PC-9 (cell line): Measurements from ENCODE around the gene PIGR. TPM values are rescaled to one million over a fixed set of nuclear protein-coding genes. Genes with fewer than 3 reads are reported as not detected.

Experiments
- BruUV-seq: library from RNA; stranded (reverse); fragments of 400-500 nt; replicated peaks from 2 replicates; lab custom pipeline; 2021; lab: Mats Ljungman, UMichigan
- CTCF ChIA-PET: fragments of 300-600 bp; sonication (Branson Sonifier 250); formaldehyde crosslinking; loops from one replicate; lab custom pipeline; 2022; ENCODE audit warnings: antibody characterized with exemption; lab: Charles Lee
- POLR2A ChIA-PET: fragments of 300-600 bp; sonication (Branson Sonifier 250); formaldehyde crosslinking; loops from one replicate; lab custom pipeline; 2022; ENCODE audit warnings: antibody characterized with exemption; ENCODE audit not compliant: unreplicated experiment; lab: Charles Lee
- DNase-seq, 2 experiments: peaks; one replicate each; pipeline versions ENCODE4 v3.0.0 to v3.0.0-alpha.2; 2015 to 2022; ENCODE audit warnings: mixed read lengths in 1 of 2
- H2AFZ ChIP-seq: fragments of 200-600 bp; sonication (generic); 2 replicates; pipeline ENCODE4 v1.8.1; 2017; ENCODE audit warnings: antibody characterized with exemption
- H3F3A ChIP-seq: fragments of 200-600 bp; sonication (generic); 2 replicates; pipeline ENCODE4 v1.8.1; 2017; ENCODE audit warnings: antibody characterized with exemption, mild to moderate bottlenecking, low read depth; ENCODE audit not compliant: insufficient read depth
- H3K27ac ChIP-seq: fragments of 200-600 bp; sonication (generic); 2 replicates; pipeline ENCODE4 v1.6.1; 2016; ENCODE audit warnings: mixed run types
- H3K27me3 ChIP-seq: fragments of 200-600 bp; sonication (generic); 2 replicates; pipeline ENCODE4 v1.6.1; 2016; ENCODE audit warnings: low read depth, mixed run types; ENCODE audit not compliant: insufficient read depth
- H3K36me3 ChIP-seq: fragments of 200-600 bp; sonication (generic); 2 replicates; pipeline ENCODE4 v1.6.1; 2016; ENCODE audit warnings: low read depth, mixed run types
- H3K4me1 ChIP-seq: fragments of 200-600 bp; sonication (generic); replicated peaks from 2 replicates; pipeline ENCODE4 v1.6.1; 2016; ENCODE audit warnings: mixed run types; ENCODE audit not compliant: insufficient read depth
- H3K4me2 ChIP-seq: fragments of 200-600 bp; sonication (generic); 2 replicates; pipeline ENCODE4 v1.6.1; 2017; ENCODE audit warnings: mixed run types
- H3K4me3 ChIP-seq: fragments of 200-600 bp; sonication (generic); 2 replicates; pipeline ENCODE4 v1.6.1; 2016; ENCODE audit warnings: mixed run types
- H3K79me2 ChIP-seq: fragments of 200-600 bp; sonication (generic); 2 replicates; pipeline ENCODE4 v1.6.1; 2017; ENCODE audit warnings: low read depth, mixed run types
- H3K9me2 ChIP-seq: fragments of 200-600 bp; sonication (generic); 2 replicates; pipeline ENCODE4 v1.8.1; 2017; ENCODE audit warnings: mild to moderate bottlenecking; ENCODE audit not compliant: insufficient read depth
- H3K9me3 ChIP-seq: fragments of 200-600 bp; sonication (generic); 2 replicates; pipeline ENCODE4 v1.8.1; 2016; ENCODE audit warnings: low read depth; ENCODE audit not compliant: insufficient read depth
- H4K20me1 ChIP-seq: fragments of 200-600 bp; sonication (generic); 2 replicates; pipeline ENCODE4 v1.8.1; 2017; ENCODE audit not compliant: insufficient read depth
- EZH2 ChIP-seq: fragments of 200-600 bp; sonication (generic); IDR thresholded peaks from 2 replicates; pipeline ENCODE4 v1.8.0; 2017; ENCODE audit warnings: antibody characterized with exemption, low read depth
- intact Hi-C: fragments of 100-400 bp; cut with micrococcal nuclease; formaldehyde crosslinking; loops from one replicate; pipeline ENCODE4 v1.10.0; 2022; ENCODE audit not compliant: unreplicated experiment
- total RNA-seq: library from RNA; stranded (reverse); gene quantifications from 2 replicates; pipeline ENCODE4 v1.2.3, GENCODE V29; 2021
- TF ChIP-seq, protein P1 (sequence below): fragments of 200-600 bp; sonication (generic); conservative IDR thresholded peaks from 2 replicates; pipeline ENCODE4 v1.6.1; 2017; ENCODE audit warnings: mixed run types, antibody characterized with exemption, mild to moderate bottlenecking, moderate library complexity

PIGR gene
- total RNA-seq, 1 experiment from 2014 or later, result not detected

DNA sequence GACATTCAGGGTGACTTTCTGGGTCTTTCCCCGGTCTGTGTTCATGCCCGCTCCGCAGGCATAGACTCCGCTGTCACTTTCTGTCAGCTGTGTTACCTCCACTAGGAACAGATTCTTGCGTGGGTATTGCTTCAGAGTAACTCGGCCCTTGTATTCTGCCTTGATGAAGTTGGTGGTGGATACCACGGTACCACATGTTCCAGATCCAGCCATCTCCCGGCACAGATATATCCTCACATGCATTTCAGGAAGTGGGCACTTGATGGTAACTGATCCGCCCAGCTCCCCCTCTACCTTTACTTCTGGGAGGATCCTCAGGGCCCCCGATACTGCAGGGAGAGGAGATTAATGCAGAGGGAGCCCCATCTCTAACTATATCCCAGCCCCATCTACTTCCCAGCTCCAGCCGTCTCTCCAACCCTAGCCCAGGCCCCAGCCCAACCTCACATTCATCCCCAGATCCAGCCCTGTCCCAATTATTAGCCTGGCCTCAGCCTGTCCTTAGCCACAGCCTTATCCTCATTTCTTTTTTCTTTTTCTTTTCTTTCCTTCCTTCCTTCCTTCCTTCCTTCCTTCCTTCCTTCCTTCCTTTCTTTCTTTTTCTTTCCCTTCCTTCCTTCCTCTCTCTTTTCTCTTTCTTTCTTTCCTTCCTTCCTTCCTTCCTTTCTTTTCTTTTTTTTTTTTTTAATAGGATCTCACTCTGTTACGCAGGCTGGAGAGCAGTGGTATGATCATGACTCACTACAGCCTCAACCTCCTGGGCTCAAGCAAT, 32.3 kb downstream of the PIGR start:
- ChIA-PET CTCF (no interaction called here), POLR2A (no interaction called here)
- no peak for TF ChIP-seq EZH2
- TF ChIP-seq, protein P1, sequence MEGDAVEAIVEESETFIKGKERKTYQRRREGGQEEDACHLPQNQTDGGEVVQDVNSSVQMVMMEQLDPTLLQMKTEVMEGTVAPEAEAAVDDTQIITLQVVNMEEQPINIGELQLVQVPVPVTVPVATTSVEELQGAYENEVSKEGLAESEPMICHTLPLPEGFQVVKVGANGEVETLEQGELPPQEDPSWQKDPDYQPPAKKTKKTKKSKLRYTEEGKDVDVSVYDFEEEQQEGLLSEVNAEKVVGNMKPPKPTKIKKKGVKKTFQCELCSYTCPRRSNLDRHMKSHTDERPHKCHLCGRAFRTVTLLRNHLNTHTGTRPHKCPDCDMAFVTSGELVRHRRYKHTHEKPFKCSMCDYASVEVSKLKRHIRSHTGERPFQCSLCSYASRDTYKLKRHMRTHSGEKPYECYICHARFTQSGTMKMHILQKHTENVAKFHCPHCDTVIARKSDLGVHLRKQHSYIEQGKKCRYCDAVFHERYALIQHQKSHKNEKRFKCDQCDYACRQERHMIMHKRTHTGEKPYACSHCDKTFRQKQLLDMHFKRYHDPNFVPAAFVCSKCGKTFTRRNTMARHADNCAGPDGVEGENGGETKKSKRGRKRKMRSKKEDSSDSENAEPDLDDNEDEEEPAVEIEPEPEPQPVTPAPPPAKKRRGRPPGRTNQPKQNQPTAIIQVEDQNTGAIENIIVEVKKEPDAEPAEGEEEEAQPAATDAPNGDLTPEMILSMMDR, result no peak
- no peak for DNase-seq
- Histone ChIP-seq H3K27me3 (no peaks in the 10 kb centered on the region), H2AFZ (no peak overlapping the region), H3K4me2 (no peak overlapping the region), H3K4me3 (no peak overlapping the region), H3K9me3 (no peaks in the 10 kb centered on the region), H3K9me2 (no peaks in the 10 kb centered on the region), H3F3A (peaks cover 13% of the 10 kb centered on the region; the same call in 1 of the 2 replicates), H3K79me2 (no peaks in the 10 kb centered on the region), H3K27ac (no peak overlapping the region), H3K36me3 (no peaks in the 10 kb centered on the region), H3K4me1 (peaks cover under 1% of the 10 kb centered on the region), H4K20me1 (no peaks in the 10 kb centered on the region)
- no TSS peak for BruUV-seq
- intact Hi-C loops, result loop anchor here (2.0 to 5.0 kb wide), 10 partner anchors 69 to 583 kb away; partner anchors contain the start of gene CR1

DNA sequence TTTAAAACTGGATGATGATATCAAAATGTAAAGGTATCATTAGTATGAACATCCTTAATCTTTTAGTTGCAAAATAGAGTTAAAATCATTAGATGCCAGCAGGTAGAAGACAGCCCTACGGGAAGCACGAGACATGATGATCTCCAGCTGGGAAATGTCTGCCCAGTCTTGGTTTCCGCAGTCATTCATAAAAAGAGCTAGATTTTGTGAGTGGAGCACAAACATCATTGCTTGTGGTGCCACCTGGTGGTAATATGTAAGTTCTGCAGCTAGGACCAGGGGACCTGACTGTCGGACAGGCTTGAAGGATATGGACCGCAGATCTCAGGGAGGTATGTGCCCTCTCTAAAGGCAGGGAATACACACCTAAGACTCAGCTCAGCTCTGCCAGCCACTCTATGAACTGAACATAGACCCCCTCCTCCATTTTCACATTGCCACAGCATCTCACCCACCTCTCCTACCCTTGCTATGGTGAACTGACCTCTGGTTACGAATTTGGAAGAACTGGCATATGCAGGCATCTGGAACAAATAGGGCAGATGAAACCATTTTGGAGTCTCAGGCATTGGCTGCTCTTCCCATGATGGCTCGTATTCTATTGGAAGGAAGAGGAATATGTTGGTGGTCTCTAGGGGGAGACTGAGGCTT, 33.7 kb downstream of the PIGR start:
- intact Hi-C loops, result loop anchor here (1.0 to 5.0 kb wide), 13 partner anchors 70 to 585 kb away; partner anchors contain the start of gene CR1
- no peak overlapping the region for H2AFZ ChIP-seq
- H3K4me2 ChIP-seq, result no peak overlapping the region
- peaks cover 20% of the 10 kb centered on the region; the same call in 1 of the 2 replicates for H3F3A ChIP-seq
- no TSS peak for BruUV-seq
- CTCF ChIA-PET, result interaction anchor here (0.6 to 1.4 kb wide), 15 partner anchors 48 to 587 kb away, joined by 3 to 10 read pairs (median 4); partner anchors contain the start of genes C1orf116, DYRK3 and IL20
- H3K36me3 ChIP-seq, result no peaks in the 10 kb centered on the region
- H3K27me3 ChIP-seq, result no peaks in the 10 kb centered on the region
- H3K4me1 ChIP-seq, result peaks cover 7% of the 10 kb centered on the region
- H3K27ac ChIP-seq, result no peak overlapping the region
- POLR2A ChIA-PET, result interaction anchor here (0.6 kb wide), 1 partner anchor 50 kb away, joined by 4 read pairs; no protein-coding TSS in a partner anchor
- no peaks in the 10 kb centered on the region for H3K9me2 ChIP-seq
- no peak overlapping the region for H3K4me3 ChIP-seq
- H3K9me3 ChIP-seq, result no peaks in the 10 kb centered on the region
- no peaks in the 10 kb centered on the region for H4K20me1 ChIP-seq
- no peaks in the 10 kb centered on the region for H3K79me2 ChIP-seq
- DNase-seq, result peak; percentile 56 to 65
- no peak for TF ChIP-seq EZH2
- TF ChIP-seq, protein P1, result peak; percentile 83

DNA sequence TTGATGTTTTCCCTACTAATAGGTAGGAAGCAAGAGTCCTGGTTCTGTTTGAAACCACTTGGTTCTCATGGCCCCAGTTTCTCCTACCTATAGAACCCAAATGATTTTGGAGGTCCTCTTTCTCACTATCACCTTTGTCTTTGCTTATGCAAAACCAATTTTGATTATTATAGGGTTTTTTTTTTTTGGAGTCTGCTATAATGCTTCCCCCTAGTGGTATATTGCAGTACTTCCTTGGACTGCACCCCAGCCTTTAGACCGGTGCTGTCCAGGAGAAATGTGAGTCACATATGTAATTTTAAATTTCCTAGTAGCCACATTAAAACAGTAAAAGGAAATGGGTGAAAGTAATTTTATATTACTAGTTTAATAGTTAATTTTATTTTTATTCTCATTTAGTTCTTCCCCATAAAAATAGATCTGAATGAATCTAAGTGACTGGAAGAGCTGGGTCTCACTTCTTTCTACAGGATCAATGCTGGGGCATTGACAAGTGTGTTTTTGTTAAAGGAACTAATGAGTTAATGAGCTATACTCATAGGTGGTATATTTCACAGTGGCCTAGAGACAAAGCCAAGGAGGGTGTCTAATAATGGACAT, 35.1 kb downstream of the PIGR start:
- Histone ChIP-seq H3F3A (peaks cover 21% of the 10 kb centered on the region; the same call in 1 of the 2 replicates), H4K20me1 (no peaks in the 10 kb centered on the region), H3K9me3 (no peaks in the 10 kb centered on the region), H3K4me3 (no peak overlapping the region), H2AFZ (no peak overlapping the region), H3K27ac (no peak overlapping the region), H3K4me1 (peaks cover 7% of the 10 kb centered on the region), H3K36me3 (no peaks in the 10 kb centered on the region), H3K27me3 (no peaks in the 10 kb centered on the region), H3K4me2 (no peak overlapping the region), H3K79me2 (no peaks in the 10 kb centered on the region), H3K9me2 (no peaks in the 10 kb centered on the region)
- ChIA-PET CTCF (interaction anchor here (0.9 to 1.2 kb wide), 4 partner anchors 48 to 184 kb away, joined by 3 to 4 read pairs (median 3); no protein-coding TSS in a partner anchor), POLR2A (no interaction called here)
- DNase-seq, result peak; percentile 25 to 53
- intact Hi-C loops, result loop anchor here (1.0 to 5.0 kb wide), 7 partner anchors 46 to 586 kb away; partner anchors contain the start of genes CR1 and IL20
- no peak for TF ChIP-seq EZH2
- TF ChIP-seq, protein P1, result peak; percentile 90
- no TSS peak for BruUV-seq
